ENCODE results near the gene VARS1.
"Not testable (repeated sequence)": the region's sequence is repeated elsewhere in the genome, so short reads cannot be mapped to it uniquely, and the experiment has no call there.

VARS1 gene

GRCh38 chr6:31795616-31796298 is at the start of gene VARS1:
Gene VARS1, minus strand, starts transcription at chr6:31795752. Its CDS starts 535 bp downstream, at chr6:31795217.
- peak; percentile 91 for DNase-seq

- DNase-seq = no peak
These were observed 49.0 kb upstream of the VARS1 start for GRCh38 chr6:31844507-31844906.

- peak; percentile 38 for DNase-seq
These were observed 46.5 kb upstream of the VARS1 start for GRCh38 chr6:31842053-31842452.

- not testable (repeated sequence) for DNase-seq
These were observed 44.2 kb upstream of the VARS1 start for GRCh38 chr6:31839779-31840126.

DNA sequence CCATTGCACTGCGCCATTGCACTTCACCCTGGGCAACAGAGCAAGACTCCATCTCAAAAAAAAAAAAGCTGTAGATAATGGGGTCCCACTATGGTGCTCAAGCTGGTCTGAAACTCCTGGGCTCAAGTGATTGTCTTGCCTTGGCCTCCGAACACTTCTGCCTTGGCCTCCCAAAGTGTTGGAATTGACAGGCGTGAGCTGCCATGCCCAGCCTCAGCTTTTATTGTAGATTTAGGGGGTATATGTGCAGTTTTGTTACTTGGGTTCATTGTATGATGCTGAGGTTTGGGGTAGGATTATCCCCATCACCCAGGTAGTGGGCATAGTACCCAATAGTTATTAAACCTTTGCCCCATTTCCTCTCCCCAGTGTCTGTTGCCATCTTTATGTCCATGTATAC is 43.4 kb upstream of the VARS1 start:
- peak; percentile 17 for DNase-seq

GRCh38 chr6:31838114-31838553 is 42.6 kb upstream of the VARS1 start:
- DNase-seq = not testable (repeated sequence)

GRCh38 chr6:31837369-31838113 is 42.0 kb upstream of the VARS1 start:
- no peak for DNase-seq

DNA sequence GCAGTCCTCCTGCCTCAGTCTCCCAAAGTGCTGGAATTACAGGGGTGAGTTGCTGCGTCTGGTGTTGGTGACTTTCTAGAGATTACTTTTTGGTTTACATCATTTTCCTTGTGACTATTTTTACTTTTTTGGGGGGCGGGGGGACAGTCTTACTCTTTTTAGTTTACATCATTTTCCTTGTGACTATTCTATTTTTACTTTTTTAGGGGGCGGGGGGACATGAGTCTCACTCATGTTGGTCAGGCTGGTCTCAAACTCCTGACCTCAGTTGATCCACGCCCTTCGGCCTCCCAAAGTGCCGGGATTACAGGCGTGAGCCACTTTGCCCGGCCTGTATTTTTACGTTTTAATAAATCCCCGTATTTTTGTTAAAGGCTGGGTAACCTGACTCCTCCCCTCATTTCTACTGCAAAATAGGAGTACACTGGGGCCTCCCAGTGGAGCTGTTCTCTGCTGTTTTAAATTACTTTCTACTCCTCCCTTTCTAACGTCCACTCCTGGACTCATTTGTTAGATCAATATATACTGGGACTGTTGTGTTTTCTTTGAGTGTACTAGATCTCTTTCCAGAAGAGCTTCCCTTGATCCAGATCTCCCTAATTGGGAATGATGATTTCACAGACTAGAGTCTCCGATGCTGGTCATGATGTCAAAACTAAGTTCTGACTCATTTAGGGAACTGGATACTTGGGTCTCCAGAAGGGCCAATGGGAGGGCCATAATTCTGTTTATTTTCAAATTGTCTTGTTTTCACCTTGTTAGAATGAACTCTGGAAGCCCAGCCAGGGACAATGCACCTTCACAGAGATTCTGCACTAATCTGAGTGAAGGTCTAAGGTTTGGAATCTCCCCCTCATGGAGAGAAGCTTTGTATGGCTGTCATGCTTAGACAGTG is 41.2 kb upstream of the VARS1 start:
- DNase-seq = peak; percentile 6

- DNase-seq = no peak
These were observed 40.5 kb upstream of the VARS1 start for GRCh38 chr6:31836047-31836473.

DNA sequence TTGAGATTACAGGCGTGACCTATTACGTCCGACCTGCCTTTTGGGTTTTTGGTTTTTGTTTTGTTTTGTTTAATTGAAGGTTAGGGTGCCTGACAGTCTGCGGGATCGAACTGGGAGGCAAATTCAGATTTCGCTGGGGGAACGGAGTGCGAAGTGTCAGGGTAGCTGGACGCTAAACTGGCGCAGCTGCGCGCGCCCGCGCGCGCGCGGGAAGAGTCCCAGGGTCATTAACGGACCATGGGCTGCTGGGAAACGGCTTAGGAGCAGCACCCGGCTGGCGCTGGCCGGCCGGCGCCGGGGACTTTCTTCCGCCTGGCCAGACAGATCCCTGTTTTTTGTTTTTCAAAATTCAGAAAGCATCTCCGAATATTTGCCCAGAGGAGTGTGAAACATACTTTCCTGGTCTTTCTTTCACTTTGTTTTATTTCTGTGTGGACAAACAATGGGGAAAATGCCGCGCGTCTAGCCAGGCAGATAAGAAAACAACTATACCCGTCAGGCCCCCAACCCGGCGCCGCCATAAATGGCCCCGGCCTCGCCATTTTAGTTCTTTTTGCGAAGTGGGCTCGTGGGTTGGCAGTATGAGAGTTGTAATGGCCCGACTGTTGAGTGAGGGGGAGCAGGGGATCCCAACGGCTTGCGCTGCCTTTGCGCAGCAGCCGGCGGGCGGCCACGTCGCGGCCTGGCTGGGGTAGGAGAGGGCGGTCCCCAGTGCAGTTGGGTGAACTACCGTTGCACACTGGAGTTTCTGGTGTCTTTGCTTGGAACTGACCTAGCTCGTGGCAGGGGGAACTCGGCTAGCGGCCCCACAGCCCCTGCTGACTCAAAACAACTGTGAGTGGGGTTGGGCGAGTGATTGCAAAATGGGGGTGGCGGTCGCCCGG is 39.1 kb upstream of the VARS1 start:
- DNase-seq = peak; percentile 84

GRCh38 chr6:31831350-31832215 is 36.0 kb upstream of the VARS1 start:
- no peak for DNase-seq

- DNase-seq = no peak
These were observed 35.4 kb upstream of the VARS1 start for GRCh38 chr6:31830886-31831335.

GRCh38 chr6:31829633-31830283 is 34.2 kb upstream of the VARS1 start:
- no peak for DNase-seq

DNA sequence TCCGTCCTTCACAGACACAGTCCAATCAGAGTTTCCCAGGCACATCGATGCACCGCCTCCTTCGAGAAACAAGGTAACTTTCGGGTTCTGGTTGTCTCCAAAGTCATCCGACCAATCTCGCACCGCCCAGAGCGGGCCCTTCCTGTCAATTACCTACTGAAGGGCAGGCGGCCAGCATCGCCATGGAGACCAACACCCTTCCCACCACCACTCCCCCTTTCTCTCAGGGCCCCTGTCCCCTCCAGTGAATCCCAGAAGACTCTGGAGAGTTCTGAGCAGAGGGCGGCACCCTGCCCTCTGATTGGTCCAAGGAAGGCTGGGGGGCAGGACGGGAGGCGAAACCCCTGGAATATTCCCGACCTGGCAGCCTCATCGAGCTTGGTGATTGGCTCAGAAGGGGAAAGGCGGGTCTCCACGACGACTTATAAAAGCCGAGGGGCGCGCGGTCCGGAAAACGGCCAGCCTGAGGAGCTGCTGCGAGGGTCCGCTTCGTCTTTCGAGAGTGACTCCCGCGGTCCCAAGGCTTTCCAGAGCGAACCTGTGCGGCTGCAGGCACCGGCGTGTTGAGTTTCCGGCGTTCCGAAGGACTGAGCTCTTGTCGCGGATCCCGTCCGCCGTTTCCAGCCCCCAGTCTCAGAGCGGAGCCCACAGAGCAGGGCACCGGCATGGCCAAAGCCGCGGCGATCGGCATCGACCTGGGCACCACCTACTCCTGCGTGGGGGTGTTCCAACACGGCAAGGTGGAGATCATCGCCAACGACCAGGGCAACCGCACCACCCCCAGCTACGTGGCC is 31.9 kb upstream of the VARS1 start, which contains the start of gene HSPA1B:
HSPA1B (plus strand) TSS at position 453 of the 794 bp plus-strand sequence; CDS start at position 666, 213 bp downstream.
- peak; percentile 96 for DNase-seq

DNA sequence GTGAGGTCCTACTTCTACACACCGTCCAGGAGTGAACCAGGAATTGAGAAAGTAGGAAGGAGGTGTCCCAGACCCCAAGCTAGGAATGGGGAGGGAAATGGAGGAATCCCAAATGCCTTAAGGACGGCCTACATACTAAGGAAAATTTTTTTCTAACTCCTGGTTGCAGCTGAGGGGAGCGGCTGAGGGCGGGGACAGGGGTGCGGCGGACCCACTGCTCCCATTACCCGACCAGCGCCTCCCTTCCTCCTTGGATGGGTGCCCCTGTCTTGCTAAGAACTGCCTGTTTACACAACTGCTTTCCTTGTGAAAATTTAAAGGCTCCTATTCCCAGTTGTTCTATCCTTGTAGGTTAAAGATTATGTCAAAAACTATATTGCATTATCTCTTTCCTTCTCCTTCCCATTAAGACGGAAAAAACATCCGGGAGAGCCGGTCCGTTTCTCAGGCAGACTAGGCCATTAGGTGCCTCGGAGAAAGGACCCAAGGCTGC is 31.3 kb upstream of the VARS1 start:
- DNase-seq = peak; percentile 71

DNA sequence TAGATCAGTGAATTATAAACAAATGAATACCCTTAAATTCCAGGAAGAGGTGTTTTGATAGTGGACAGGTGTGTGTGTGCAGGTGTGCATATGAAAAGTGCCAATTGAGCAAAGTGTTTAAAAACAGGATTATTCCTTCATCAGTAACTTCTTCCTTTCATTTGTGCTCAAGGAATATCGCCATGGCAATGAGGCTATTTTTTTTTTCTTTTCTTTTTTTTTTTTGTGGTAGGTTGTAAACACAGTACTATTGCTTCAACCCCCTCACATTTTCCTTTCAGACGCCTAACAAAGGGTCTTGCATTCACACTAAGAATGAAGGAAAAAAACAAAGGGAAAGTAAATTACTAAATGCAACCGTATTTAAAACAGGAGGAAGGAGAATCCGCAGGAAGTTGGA is 30.0 kb upstream of the VARS1 start:
- no peak for DNase-seq

DNA sequence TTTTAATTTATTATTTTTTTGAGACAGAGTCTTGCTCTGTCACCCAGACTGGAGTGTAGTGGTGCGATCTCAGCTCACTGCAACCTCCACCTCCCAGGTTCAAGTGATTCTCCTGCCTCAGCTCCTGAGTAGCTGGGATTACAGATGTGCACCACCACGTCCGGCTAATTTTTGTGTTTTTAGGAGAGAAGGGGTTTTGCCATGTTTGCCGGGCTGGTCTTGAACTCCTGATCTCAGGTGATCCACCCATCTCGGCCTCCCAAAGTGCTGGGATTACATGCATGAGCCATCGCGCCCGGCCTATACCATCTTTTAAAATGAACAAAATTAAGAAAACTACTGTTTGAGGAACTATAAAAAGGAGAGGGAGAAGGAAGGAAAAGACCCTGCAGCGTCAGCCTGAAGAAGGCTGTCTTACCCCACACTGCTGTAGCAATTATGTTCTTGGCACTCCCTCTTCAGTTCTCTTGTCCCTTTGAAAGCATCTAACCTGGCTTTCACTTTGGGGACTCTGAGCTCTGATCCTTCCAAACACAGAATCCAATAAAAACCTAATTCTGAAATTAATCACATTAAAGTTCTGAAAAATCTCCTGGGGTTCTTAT is 28.1 kb upstream of the VARS1 start:
- not testable (repeated sequence) for DNase-seq

DNA sequence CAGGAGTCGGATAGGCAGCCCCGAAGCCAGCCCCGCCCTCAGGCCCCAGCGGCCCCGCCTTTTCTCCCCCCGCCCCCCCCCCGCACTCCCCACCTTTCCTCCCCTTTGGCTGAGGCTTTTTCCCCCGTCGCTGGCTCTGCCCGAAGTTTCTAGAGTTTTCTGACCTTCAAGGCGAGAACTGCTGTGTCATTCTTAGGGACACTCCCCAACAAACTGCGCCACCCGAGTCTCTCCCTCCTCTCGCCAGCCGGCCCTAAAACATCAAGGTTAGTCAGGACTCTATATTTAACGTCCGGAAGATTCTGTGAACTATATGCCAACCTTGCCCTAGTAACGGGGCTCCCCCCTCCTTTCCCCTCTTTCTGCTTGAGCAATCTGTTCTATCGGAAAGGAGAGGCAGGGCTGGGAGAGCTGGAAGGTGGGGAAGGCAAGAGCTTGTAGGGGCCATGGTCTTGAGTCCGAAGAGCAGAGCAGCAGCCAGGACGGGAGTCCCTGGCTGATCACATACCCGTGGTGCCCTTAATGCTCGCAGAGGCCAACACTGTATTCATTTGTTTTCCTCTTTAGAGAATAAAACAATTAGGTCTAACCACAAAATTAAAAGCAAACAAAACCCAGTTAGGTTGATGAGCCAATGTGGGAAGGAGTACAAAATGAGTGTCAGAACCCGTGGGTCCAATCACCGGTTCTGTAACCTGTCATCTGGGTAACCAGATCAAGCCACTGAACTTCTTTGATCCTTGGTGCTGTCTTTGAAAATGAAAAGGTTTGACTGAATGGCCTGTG is 26.7 kb upstream of the VARS1 start:
- DNase-seq = peak; percentile 70
